Spleen (tissue), 7 donors: ENCODE results near the gene AEBP2.

ENCODE experiments used
- POLR2A ChIP-seq, 3 donors: fragments of 450-650 bp; IDR thresholded peaks; one replicate each; pipeline ENCODE4 v1.5.1; 2017; ENCODE audit warnings: antibody characterized with exemption in 3 of 3, mild to moderate bottlenecking in 1 of 3
- POLR2AphosphoS5 ChIP-seq, 3 donors: sonication (generic); formaldehyde crosslinking; IDR thresholded peaks; one replicate each; pipeline ENCODE4 v1.5.1; 2017; ENCODE audit warnings: antibody characterized with exemption in 3 of 3
- TF ChIP-seq, protein P1 (sequence below), 11 experiments: fragments of 200-600 bp in 7 of 11; fragments of 450-650 bp in 4 of 11; sonication (generic) in 4 of 11; IDR thresholded peaks in 8 of 11; conservative IDR thresholded peaks in 3 of 11; 1 replicate in 7 of 11; 2 replicates in 4 of 11; pipeline versions ENCODE4 v1.4.0 to v1.8.0; 2016 to 2021; ENCODE audit warnings: antibody characterized with exemption in 11 of 11, inconsistent platforms in 4 of 11, mild to moderate bottlenecking in 1 of 11
- donor health status: DM: no; HTN: no; CAD: no; lungs with moderate emphysema.
- donor health status: DM: no; HTN: no; CAD: no.
- donor health status: DM: no; HTN: no; CAD: no.

DNA sequence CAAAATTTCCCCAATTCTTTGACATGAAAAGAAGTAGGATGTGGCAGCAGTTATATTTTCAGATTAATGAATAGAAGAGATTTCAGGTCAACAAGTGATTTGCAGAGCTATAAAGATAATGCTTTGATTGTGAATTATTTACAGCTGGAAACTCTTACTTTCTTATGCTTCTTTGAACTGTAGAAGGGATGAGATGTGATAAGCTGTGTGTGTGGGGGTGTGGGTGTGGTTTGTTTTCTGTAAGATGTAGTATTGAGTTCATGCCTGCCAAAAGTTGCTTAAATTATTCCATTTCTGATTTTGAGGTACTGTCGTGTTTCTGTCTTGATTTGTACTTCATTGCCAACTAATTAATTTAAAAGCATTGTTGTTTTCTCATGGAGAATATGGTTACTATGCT lies 22.7 kb downstream of the AEBP2 start:
- TF ChIP-seq, protein P1, sequence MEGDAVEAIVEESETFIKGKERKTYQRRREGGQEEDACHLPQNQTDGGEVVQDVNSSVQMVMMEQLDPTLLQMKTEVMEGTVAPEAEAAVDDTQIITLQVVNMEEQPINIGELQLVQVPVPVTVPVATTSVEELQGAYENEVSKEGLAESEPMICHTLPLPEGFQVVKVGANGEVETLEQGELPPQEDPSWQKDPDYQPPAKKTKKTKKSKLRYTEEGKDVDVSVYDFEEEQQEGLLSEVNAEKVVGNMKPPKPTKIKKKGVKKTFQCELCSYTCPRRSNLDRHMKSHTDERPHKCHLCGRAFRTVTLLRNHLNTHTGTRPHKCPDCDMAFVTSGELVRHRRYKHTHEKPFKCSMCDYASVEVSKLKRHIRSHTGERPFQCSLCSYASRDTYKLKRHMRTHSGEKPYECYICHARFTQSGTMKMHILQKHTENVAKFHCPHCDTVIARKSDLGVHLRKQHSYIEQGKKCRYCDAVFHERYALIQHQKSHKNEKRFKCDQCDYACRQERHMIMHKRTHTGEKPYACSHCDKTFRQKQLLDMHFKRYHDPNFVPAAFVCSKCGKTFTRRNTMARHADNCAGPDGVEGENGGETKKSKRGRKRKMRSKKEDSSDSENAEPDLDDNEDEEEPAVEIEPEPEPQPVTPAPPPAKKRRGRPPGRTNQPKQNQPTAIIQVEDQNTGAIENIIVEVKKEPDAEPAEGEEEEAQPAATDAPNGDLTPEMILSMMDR (IDR thresholded peaks at IDR 0.05 in 8 of 11, conservative IDR thresholded peaks at IDR 0.05 in 3 of 11) = no peak
- no peak for TF ChIP-seq POLR2A (IDR thresholded peaks at IDR 0.05)
- no peak for TF ChIP-seq POLR2AphosphoS5 (IDR thresholded peaks at IDR 0.05)
